ENCODE results near the gene KIF3B.

DNA sequence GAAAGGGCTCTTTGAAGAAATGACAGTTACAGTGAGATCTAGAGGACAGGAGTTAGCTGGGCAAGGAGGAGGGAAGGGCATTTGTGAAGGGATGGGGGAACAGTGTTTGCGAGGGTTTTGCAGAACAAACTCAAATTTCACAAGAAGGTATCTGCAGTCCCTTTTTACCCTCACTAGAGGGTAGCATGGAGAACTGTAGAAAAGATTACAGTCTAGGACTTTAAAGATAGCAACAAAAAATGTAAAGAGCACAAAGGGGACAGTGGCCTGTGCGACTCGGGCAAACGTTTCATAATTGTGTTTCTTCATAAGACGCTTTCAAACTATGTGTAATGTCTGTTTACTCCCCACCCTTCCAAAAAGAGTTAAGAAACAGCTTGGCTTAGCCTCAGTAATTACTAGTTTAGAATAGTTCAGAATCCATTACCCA, 59.5 kb downstream of the KIF3B start:
- TF ChIP-seq, protein P1, sequence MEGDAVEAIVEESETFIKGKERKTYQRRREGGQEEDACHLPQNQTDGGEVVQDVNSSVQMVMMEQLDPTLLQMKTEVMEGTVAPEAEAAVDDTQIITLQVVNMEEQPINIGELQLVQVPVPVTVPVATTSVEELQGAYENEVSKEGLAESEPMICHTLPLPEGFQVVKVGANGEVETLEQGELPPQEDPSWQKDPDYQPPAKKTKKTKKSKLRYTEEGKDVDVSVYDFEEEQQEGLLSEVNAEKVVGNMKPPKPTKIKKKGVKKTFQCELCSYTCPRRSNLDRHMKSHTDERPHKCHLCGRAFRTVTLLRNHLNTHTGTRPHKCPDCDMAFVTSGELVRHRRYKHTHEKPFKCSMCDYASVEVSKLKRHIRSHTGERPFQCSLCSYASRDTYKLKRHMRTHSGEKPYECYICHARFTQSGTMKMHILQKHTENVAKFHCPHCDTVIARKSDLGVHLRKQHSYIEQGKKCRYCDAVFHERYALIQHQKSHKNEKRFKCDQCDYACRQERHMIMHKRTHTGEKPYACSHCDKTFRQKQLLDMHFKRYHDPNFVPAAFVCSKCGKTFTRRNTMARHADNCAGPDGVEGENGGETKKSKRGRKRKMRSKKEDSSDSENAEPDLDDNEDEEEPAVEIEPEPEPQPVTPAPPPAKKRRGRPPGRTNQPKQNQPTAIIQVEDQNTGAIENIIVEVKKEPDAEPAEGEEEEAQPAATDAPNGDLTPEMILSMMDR (IDR thresholded peaks at IDR 0.05 in 2 of 3, conservative IDR thresholded peaks at IDR 0.05 in 1 of 3; ENCODE audit: control insufficient read depth in 2 of 3, extremely low read depth in 1 of 3, insufficient read depth in 1 of 3, low read depth in 3 of 3, low read length in 3 of 3), result peak; percentile 62 to 71 (median 65)
- no peak for TF ChIP-seq POLR2AphosphoS2 (IDR thresholded peaks at IDR 0.05; ENCODE audit: low read depth, low read length)
- TF ChIP-seq RB1 (IDR thresholded peaks at IDR 0.05; ENCODE audit: borderline replicate concordance), result no peak
- TF ChIP-seq, protein P2, sequence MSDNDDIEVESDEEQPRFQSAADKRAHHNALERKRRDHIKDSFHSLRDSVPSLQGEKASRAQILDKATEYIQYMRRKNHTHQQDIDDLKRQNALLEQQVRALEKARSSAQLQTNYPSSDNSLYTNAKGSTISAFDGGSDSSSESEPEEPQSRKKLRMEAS (IDR thresholded peaks at IDR 0.05; ENCODE audit: low read depth, low read length), result no peak
- TF ChIP-seq RAD21 (IDR thresholded peaks at IDR 0.05; ENCODE audit: insufficient read depth, low read depth, low read length), result peak; percentile 78
